H1 (cell line): Measurements from ENCODE around the gene FIGNL1. TPM values are rescaled to one million over a fixed set of nuclear protein-coding genes. Genes with fewer than 3 reads are reported as not detected.

Experiments
- CTCF ChIA-PET: fragments of 300-600 bp; sonication (Branson Sonifier 250); formaldehyde crosslinking; loops from one replicate; lab custom pipeline; 2021; ENCODE audit not compliant: partially characterized antibody; lab: Charles Lee
- POLR2A ChIA-PET: fragments of 300-600 bp; sonication (Branson Sonifier 250); formaldehyde crosslinking; loops from one replicate; lab custom pipeline; 2021; ENCODE audit warnings: inconsistent platforms; ENCODE audit not compliant: partially characterized antibody; lab: Charles Lee
- DNase-seq, 2 experiments: peaks; one replicate each; pipeline versions ENCODE4 v3.0.0 to v3.0.0-alpha.2; 2010 to 2022; ENCODE audit warnings: low spot score in 2 of 2, low read depth in 1 of 2, mixed read lengths in 1 of 2
- FAIRE-seq: peaks from 2 replicates; lab custom pipeline; 2011; peaks lifted over from hg19 to GRCh38; lab: Jason Lieb, UNC
- H2AFZ ChIP-seq: 2 replicates; pipeline ENCODE4 v1.8.1; 2012; ENCODE audit warnings: low read length, inconsistent platforms
- H2AK5ac ChIP-seq: 2 replicates; pipeline ENCODE4 v1.6.1; 2013; ENCODE audit warnings: low read depth, low read length
- H2BK120ac ChIP-seq: replicated peaks from 2 replicates; pipeline ENCODE3; 2013; ENCODE audit warnings: low read depth, low read length, inconsistent platforms
- H2BK12ac ChIP-seq: 2 replicates; pipeline ENCODE4 v1.6.1; 2013; ENCODE audit warnings: low read depth, low read length
- H2BK15ac ChIP-seq: 2 replicates; pipeline ENCODE4 v1.6.1; 2013; ENCODE audit warnings: low read length
- H2BK20ac ChIP-seq: 2 replicates; pipeline ENCODE4 v1.6.1; 2013; ENCODE audit warnings: low read length
- H2BK5ac ChIP-seq: 2 replicates; pipeline ENCODE4 v1.6.1; 2013; ENCODE audit warnings: low read depth, low read length
- H3K14ac ChIP-seq: 2 replicates; pipeline ENCODE4 v1.6.1; 2013; ENCODE audit warnings: inconsistent platforms; ENCODE audit not compliant: insufficient read length
- H3K18ac ChIP-seq: 2 replicates; pipeline ENCODE4 v1.6.1; 2013; ENCODE audit warnings: low read length; ENCODE audit errors: extremely low read depth
- H3K23ac ChIP-seq: 2 replicates; pipeline ENCODE4 v1.6.1; 2013; ENCODE audit warnings: inconsistent platforms; ENCODE audit not compliant: insufficient read length
- H3K23me2 ChIP-seq: 2 replicates; pipeline ENCODE4 v1.6.1; 2013; ENCODE audit warnings: low read depth, low read length
- H3K27ac ChIP-seq: 2 replicates; pipeline ENCODE4 v1.6.1; 2011; ENCODE audit warnings: low read depth, low read length, inconsistent platforms
- H3K27me3 ChIP-seq, 4 experiments: replicated peaks in 1 of 4; 1 replicate in 1 of 4; 2 replicates in 3 of 4; pipeline versions ENCODE4 v1.6.1 to v1.8.1; 2011 to 2013; ENCODE audit warnings: low read length in 3 of 4, mild to moderate bottlenecking in 3 of 4, inconsistent platforms in 2 of 4, mixed read lengths in 2 of 4, moderate library complexity in 1 of 4; ENCODE audit not compliant: control insufficient read depth in 3 of 4, insufficient read depth in 3 of 4; ENCODE audit errors: extremely low read depth in 1 of 4
- H3K36me3 ChIP-seq, 4 experiments: 2 replicates each; pipeline versions ENCODE4 v1.6.1 to v1.8.1; 2011 to 2013; ENCODE audit warnings: mild to moderate bottlenecking in 4 of 4, low read length in 3 of 4, moderate library complexity in 2 of 4, control low read depth in 1 of 4, inconsistent platforms in 1 of 4; ENCODE audit not compliant: insufficient read depth in 4 of 4, control insufficient read depth in 2 of 4
- H3K4ac ChIP-seq: replicated peaks from 2 replicates; pipeline ENCODE3; 2013; ENCODE audit warnings: low read length, low read depth, mixed read lengths, inconsistent platforms; ENCODE audit not compliant: insufficient read length
- H3K4me1 ChIP-seq, 4 experiments: replicated peaks in 1 of 4; 1 replicate in 1 of 4; 2 replicates in 3 of 4; pipeline versions ENCODE4 v1.6.1 to v1.8.1; 2011 to 2013; ENCODE audit warnings: low read length in 3 of 4, inconsistent platforms in 2 of 4, mixed read lengths in 1 of 4; ENCODE audit not compliant: insufficient read depth in 4 of 4, control insufficient read depth in 3 of 4
- H3K4me2 ChIP-seq, 2 experiments: 2 replicates each; pipeline versions ENCODE4 v1.6.1 to v1.8.1; 2011 to 2013; ENCODE audit warnings: low read depth in 2 of 2, low read length in 2 of 2, control low read depth in 1 of 2, inconsistent platforms in 1 of 2, mild to moderate bottlenecking in 1 of 2; ENCODE audit not compliant: insufficient read depth in 1 of 2
- H3K4me3 ChIP-seq, 4 experiments: fragments of 200-600, 300-600 bp in 1 of 4; sonication (generic), shearing (Covaris generic), sonication (Bioruptor Twin) in 1 of 4; 2 replicates each; pipeline versions ENCODE4 v1.5.1 to v1.8.1; 2011 to 2016; ENCODE audit warnings: low read length in 4 of 4, low read depth in 3 of 4, control low read depth in 2 of 4, inconsistent platforms in 2 of 4, mild to moderate bottlenecking in 2 of 4, mixed read lengths in 1 of 4, moderate library complexity in 1 of 4; ENCODE audit not compliant: insufficient read depth in 2 of 4; ENCODE audit errors: extremely low read depth in 1 of 4
- H3K56ac ChIP-seq: replicated peaks from 2 replicates; pipeline ENCODE3; 2013; ENCODE audit warnings: low read depth, mild to moderate bottlenecking, mixed read lengths, low read length, inconsistent platforms; ENCODE audit not compliant: insufficient read length
- H3K79me1 ChIP-seq: 2 replicates; pipeline ENCODE4 v1.6.1; 2013; ENCODE audit warnings: low read depth, low read length, control low read depth
- H3K79me2 ChIP-seq, 2 experiments: 2 replicates each; pipeline versions ENCODE4 v1.6.1 to v1.8.1; 2012 to 2013; ENCODE audit warnings: low read length in 2 of 2, mild to moderate bottlenecking in 2 of 2, inconsistent platforms in 1 of 2; ENCODE audit not compliant: insufficient read depth in 2 of 2, control insufficient read depth in 1 of 2
- H3K9ac ChIP-seq, 4 experiments: replicated peaks in 1 of 4; 1 replicate in 1 of 4; 2 replicates in 3 of 4; pipeline versions ENCODE4 v1.6.1 to v1.8.1; 2011 to 2013; ENCODE audit warnings: low read depth in 3 of 4, low read length in 3 of 4, control low read depth in 2 of 4, mild to moderate bottlenecking in 2 of 4, moderate library complexity in 2 of 4, inconsistent platforms in 1 of 4; ENCODE audit errors: extremely low read depth in 1 of 4
- H3K9me3 ChIP-seq, 2 experiments: 2 replicates each; pipeline versions ENCODE4 v1.6.1 to v1.8.1; 2012 to 2013; ENCODE audit warnings: mild to moderate bottlenecking in 2 of 2, moderate library complexity in 2 of 2, control low read depth in 1 of 2, inconsistent platforms in 1 of 2, low read depth in 1 of 2, low read length in 1 of 2, mixed read lengths in 1 of 2; ENCODE audit not compliant: insufficient read depth in 2 of 2
- H4K20me1 ChIP-seq, 2 experiments: replicated peaks in 1 of 2; 2 replicates each; pipeline versions ENCODE3 to v1.8.1; 2011 to 2013; ENCODE audit warnings: inconsistent platforms in 2 of 2, low read length in 2 of 2, mild to moderate bottlenecking in 1 of 2; ENCODE audit not compliant: insufficient read depth in 2 of 2, control insufficient read depth in 1 of 2
- H4K5ac ChIP-seq: 2 replicates; pipeline ENCODE4 v1.6.1; 2013; ENCODE audit warnings: low read length, low read depth, mixed read lengths, inconsistent platforms; ENCODE audit not compliant: insufficient read length
- H4K8ac ChIP-seq: 2 replicates; pipeline ENCODE4 v1.8.0; 2013; ENCODE audit warnings: mild to moderate bottlenecking, moderate library complexity, low read length, inconsistent platforms; ENCODE audit not compliant: insufficient read depth; ENCODE audit errors: extremely low read depth
- H4K91ac ChIP-seq: replicated peaks from 2 replicates; pipeline ENCODE3; 2013; ENCODE audit warnings: low read length, mixed read lengths, inconsistent platforms; ENCODE audit not compliant: insufficient read length
- BACH1 ChIP-seq: IDR thresholded peaks from 2 replicates; pipeline ENCODE4 v1.6.1; 2012; ENCODE audit warnings: low read length, improper control_type of control experiment
- CBX5 ChIP-seq: fragments of 300-800, 300-1000 bp; sonication (generic); IDR thresholded peaks from 2 replicates; pipeline ENCODE4 v1.7.1; 2016; ENCODE audit warnings: antibody characterized with exemption, low read length, low read depth
- CBX8 ChIP-seq: fragments of 300-800, 300-1000 bp; sonication (generic); IDR thresholded peaks from 2 replicates; pipeline ENCODE4 v1.7.1; 2016; ENCODE audit warnings: low read depth, low read length, borderline replicate concordance
- GABPA ChIP-seq: IDR thresholded peaks from 2 replicates; pipeline ENCODE4 v1.6.1; 2011; ENCODE audit warnings: mild to moderate bottlenecking, low read length, moderate library complexity, borderline replicate concordance; ENCODE audit not compliant: insufficient read depth
- HDAC6 ChIP-seq: IDR thresholded peaks from one replicate; pipeline ENCODE4 v1.7.1; 2012; ENCODE audit warnings: low read depth, mild to moderate bottlenecking, inconsistent platforms, low read length, moderate library complexity
- SAP30 ChIP-seq: fragments of 300-600 bp; sonication (generic); IDR thresholded peaks from 2 replicates; pipeline ENCODE4 v1.7.1; 2012; ENCODE audit warnings: low read length, moderate library complexity, mild to moderate bottlenecking, inconsistent platforms; ENCODE audit not compliant: insufficient read depth, insufficient replicate concordance
- SP4 ChIP-seq: IDR thresholded peaks from 2 replicates; pipeline ENCODE4 v1.6.1; 2012; ENCODE audit warnings: low read length, inconsistent platforms
- SRF ChIP-seq: IDR thresholded peaks from 2 replicates; pipeline ENCODE4 v1.6.1; 2011; ENCODE audit warnings: mild to moderate bottlenecking, low read depth, low read length, moderate library complexity
- SUZ12 ChIP-seq: fragments of 200-600 bp; sonication (generic); IDR thresholded peaks from 2 replicates; pipeline ENCODE4 v1.6.1; 2012; ENCODE audit warnings: mild to moderate bottlenecking, inconsistent platforms, low read length, moderate library complexity, mixed read lengths
- TAF1 ChIP-seq: IDR thresholded peaks from 2 replicates; pipeline ENCODE4 v1.6.1; 2011; ENCODE audit warnings: mild to moderate bottlenecking, low read depth, low read length
- TAF7 ChIP-seq: optimal IDR thresholded peaks from 2 replicates; pipeline ENCODE3; 2011; ENCODE audit warnings: low read depth, mild to moderate bottlenecking, inconsistent platforms, low read length, moderate library complexity, borderline replicate concordance
- WGBS, 2 experiments: shearing (Covaris generic) in 1 of 2; methylation state at CpG; one replicate each; pipeline versions ENCODE4 v1.1.6 to v1.1.7; 2013 to 2015; ENCODE audit warnings: low lambda C conversion rate in 2 of 2, mixed read lengths in 2 of 2, inconsistent platforms in 1 of 2, low coverage in 1 of 2, missing lambda C conversion rate in 1 of 2; ENCODE audit not compliant: insufficient replicate concordance in 2 of 2, insufficient coverage in 1 of 2, insufficient read length in 1 of 2; ENCODE audit errors: extremely low coverage in 1 of 2, missing lambda C conversion rate in 1 of 2; 5-methylcytosine and 5-hydroxymethylcytosine counted together
- polyA plus RNA-seq, 7 experiments: library from polyadenylated mRNA; depleted of rRNA in 3 of 7; stranded (reverse) in 5 of 7; unstranded in 2 of 7; fragments of >200 nt in 5 of 7; fragments of 200-250 nt in 2 of 7; gene quantifications; 1 replicate in 5 of 7; 2 replicates in 1 of 7; 4 replicates in 1 of 7; pipeline versions ENCODE4 v1.2.1 to v1.2.3, GENCODE V29; 2011 to 2013; ENCODE audit warnings: missing spikeins in 2 of 7, mixed read lengths in 2 of 7
- total RNA-seq: library from RNA; stranded (reverse); fragmentation: NEBNext Ultra II Directional; extraction: Animal tissue kit (Norgen Biotek cat#: 25700); gene quantifications from 2 replicates; pipeline ENCODE4 v1.2.1, GENCODE V29; 2021
- TF ChIP-seq, protein P1 (sequence below): IDR thresholded peaks from 2 replicates; pipeline ENCODE4 v1.6.1; 2011; ENCODE audit warnings: low read depth, mild to moderate bottlenecking, low read length; ENCODE audit not compliant: insufficient read depth

Gene FIGNL1
- total and polyA plus RNA-seq, 2 of the 8 experiments (the other 6 are each of a cell fraction or from before 2014, with no cell fraction given), result 6.5 to 9.9 TPM

DNA sequence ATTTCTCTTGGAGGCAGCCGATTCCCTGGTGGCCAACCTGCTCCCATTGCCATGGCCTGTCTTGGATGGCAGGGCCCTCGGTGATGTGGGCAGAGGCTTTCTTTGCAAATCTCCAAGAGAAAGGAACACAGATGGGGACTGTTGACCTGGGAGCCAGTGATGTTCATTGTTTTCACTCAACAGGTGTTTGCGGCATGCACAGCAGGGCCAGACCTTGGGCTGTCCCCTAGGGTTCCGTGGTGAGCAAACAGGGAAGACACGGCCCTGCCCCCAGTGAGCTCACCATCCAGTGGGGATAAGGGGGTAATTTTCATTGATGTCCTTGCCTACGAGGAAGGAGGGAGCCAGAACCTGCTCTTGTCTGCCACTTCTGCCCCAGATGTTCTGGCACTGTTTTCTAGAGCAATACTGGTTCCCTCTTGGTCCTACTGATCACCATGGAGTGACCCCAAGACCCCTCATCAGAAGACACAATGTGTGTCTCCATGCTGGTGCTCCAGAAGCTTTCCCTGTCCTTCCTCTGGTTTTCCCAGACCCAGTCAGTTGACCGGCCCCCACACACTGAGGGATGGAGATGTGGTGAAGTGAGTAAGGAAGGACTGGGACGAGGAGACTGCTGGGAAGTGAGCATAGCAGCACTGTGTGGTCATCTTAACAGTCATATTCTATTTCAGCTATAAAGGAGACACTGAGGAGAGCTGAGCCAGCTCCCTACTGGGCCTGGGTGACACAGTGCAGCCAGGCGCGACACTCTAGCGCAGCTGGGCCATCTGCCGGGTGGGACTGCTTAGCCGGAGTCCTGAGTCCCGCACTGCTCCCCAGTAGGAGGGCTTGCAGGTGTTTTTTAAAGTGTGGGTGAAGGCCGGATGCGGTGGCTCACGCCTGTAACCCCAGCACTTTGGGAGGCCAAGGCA lies 20.4 kb upstream of the FIGNL1 start:
- Histone ChIP-seq H3K18ac (no peak overlapping the region), H3K36me3 (no peaks in the 10 kb centered on the region), H2BK120ac (no peak overlapping the region), H3K23ac (no peak overlapping the region), H2BK20ac (no peak overlapping the region), H2BK12ac (no peak overlapping the region), H3K4me1 (no peaks in the 10 kb centered on the region; a peak in 2 of 7 replicates), H3K27ac (no peak overlapping the region), H4K5ac (no peak overlapping the region), H4K20me1 (no peaks in the 10 kb centered on the region), H3K4ac (no peak overlapping the region), H2BK5ac (no peak overlapping the region), H2BK15ac (no peak overlapping the region), H2AFZ (no peak overlapping the region), H3K4me2 (no peak overlapping the region), H4K8ac (no peak overlapping the region), H3K79me1 (no peaks in the 10 kb centered on the region), H3K9ac (no peak overlapping the region), H3K27me3 (peaks cover 0 to 14% (median 9%) of the 10 kb centered on the region in 4 experiments; a peak in 6 of 7 replicates), H3K56ac (no peak overlapping the region), H4K91ac (no peak overlapping the region), H3K14ac (no peak overlapping the region), H2AK5ac (no peak overlapping the region), H3K23me2 (no peaks in the 10 kb centered on the region), H3K9me3 (no peaks in the 10 kb centered on the region), H3K4me3 (no peak overlapping the region), H3K79me2 (no peaks in the 10 kb centered on the region)
- ChIA-PET POLR2A (no interaction called here), CTCF (interaction anchor here (0.6 to 3.9 kb wide), 16 partner anchors 9 to 691 kb away, joined by 3 to 15 read pairs (median 3); no protein-coding TSS in a partner anchor)
- DNase-seq (no peak), FAIRE-seq (no peak)
- WGBS, 2 experiments, result 95% methylated on average over 16 of the region's 17 CpGs; no CpG with 5 or more reads in 1 of the 2 experiments
- TF ChIP-seq SUZ12 (no peak), CBX5 (no peak), CBX8 (no peak), TAF1 (no peak), GABPA (no peak), HDAC6 (no peak), SRF (no peak), SAP30 (no peak), SP4 (no peak), BACH1 (no peak), TAF7 (no peak)
- TF ChIP-seq, protein P1, sequence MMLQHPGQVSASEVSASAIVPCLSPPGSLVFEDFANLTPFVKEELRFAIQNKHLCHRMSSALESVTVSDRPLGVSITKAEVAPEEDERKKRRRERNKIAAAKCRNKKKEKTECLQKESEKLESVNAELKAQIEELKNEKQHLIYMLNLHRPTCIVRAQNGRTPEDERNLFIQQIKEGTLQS, result no peak
